ENCODE results near the gene DAP. TPM values are rescaled to one million over a fixed set of nuclear protein-coding genes. Genes with fewer than 3 reads are reported as not detected.
A peak's percentile ranks its signal among the peaks of the same experiment; 100 is the strongest.

DAP gene
- polyA plus RNA-seq, 3 donors from 2014 or later = 43.1 to 87.1 (median 53.9) TPM

DNA sequence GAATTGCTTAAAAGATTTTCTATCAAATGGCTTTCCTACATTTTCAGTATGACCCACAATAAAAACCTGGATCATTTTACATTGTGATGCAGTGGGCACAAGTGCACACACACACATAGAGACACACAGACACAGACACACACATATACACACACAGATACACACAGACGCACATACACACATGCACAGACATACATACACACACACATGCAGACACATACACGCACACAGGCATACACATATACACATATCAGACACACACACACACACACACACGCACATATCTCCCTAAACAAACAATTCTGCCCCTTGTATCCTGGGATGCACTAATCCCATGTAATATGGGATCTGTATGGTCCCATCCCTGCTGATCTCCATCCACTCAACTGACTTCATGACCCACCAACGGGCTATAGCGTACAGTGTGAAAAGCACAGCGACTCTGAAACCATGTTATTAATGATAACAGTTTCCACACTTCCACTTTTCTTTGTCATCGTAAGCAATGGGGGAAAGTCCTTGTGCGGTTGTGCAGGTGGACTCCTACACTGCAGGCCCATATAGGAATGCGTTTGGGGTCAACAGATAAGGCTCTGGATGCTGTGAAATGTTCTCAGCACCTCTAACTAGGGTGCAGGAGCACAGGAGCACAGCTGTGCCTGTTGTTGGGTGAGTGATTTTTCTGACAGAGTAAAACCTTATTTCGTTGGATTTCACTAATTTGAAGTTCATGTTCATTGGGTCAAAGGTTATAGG lies 52.7 kb downstream of the DAP start:
- peaks cover 4 to 10% (median 7%) of the 10 kb centered on the region in 3 donors for H3K36me3 Mint-ChIP-seq
- no peaks in the 10 kb centered on the region for H3K9me3 Mint-ChIP-seq
- no peak for DNase-seq
- peaks cover 62 to 72% of the 10 kb centered on the region in 2 donors for H3K4me1 Mint-ChIP-seq
- H3K27me3 Mint-ChIP-seq (ENCODE audit: low read depth in 3 of 3) = peaks cover 0 to 2% (median 0%) of the 10 kb centered on the region in 3 donors
- peak overlapping the region in 1 of 6 donors; percentile 35 for H3K27ac Mint-ChIP-seq
- no peak overlapping the region for H3K4me3 Mint-ChIP-seq

DNA sequence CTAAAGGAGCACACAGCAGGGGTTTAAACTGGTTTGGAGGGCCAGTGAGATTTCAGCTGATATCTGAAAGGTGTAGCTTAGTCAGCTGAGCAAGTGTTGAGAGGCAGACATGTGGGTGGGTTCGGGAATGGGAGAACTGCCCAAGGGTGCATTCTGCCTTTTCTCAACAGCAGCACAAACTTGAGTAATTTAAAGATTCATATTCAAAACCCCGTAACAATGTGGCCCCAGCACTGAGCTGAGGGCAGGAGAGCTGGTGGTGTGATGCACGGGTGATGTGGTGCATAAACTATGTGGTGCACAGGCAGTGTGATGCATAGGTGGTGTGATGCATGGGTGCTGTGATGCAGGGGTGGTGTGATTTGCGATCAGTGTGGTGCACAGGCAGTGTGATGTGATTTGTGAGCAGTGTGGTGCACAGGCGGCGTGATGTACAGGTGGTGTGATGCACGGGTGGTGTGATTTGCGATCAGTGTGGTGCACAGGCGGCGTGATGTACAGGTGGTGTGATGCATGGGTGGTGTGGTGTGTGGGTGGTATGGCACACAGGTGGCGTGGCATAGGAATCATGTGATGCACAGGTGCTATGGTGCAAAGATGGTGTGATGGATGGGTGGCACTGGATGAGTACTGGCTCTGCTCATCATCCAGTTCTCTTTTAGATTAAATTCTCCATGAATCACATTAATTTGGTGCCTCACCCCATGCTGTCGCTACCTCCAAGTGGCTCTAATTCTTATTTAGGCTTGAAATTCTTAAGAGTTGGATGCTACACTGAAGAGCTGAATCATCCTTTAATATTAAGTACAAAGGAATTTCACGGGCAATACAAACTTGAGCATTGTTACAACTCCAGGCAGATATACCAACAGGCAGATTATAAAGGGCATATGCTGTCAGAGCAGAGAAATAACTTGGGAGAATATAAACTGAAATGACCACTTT lies 53.6 kb downstream of the DAP start:
- H3K4me3 Mint-ChIP-seq = no peak overlapping the region
- peaks cover 0 to 2% (median 0%) of the 10 kb centered on the region in 3 donors for H3K27me3 Mint-ChIP-seq (ENCODE audit: low read depth in 3 of 3)
- H3K36me3 Mint-ChIP-seq = peaks cover 0 to 10% (median 3%) of the 10 kb centered on the region in 3 donors
- DNase-seq = no peak
- H3K27ac Mint-ChIP-seq = peak overlapping the region in 2 of 6 donors; percentile 41 to 73
- H3K4me1 Mint-ChIP-seq = peaks cover 56 to 64% of the 10 kb centered on the region in 2 donors
- H3K9me3 Mint-ChIP-seq = no peaks in the 10 kb centered on the region

DNA sequence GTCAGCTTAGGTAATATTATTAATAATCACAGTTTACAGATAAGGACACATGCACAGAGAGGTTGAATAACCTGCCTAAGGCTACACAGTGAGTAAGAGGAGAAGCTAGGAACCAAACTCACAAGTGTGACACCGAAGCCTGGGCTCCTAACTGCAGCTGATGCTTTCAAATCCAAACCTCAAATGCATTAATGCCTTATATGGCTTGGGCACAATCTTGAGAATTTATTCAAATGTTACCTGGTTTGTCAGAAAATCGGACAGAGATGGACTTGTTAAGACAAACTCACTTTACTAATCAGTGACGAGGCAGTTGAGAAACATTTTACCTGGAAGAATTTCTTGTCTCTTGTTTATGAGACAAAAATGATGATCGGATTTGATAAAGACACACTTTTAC lies 54.7 kb downstream of the DAP start:
- H3K27me3 Mint-ChIP-seq (ENCODE audit: low read depth in 3 of 3) = peaks cover 0 to 2% (median 0%) of the 10 kb centered on the region in 3 donors
- H3K4me1 Mint-ChIP-seq = peaks cover 45 to 53% of the 10 kb centered on the region in 2 donors
- H3K36me3 Mint-ChIP-seq = peaks cover 0 to 4% (median 3%) of the 10 kb centered on the region in 3 donors
- peak overlapping the region in 1 of 6 donors; percentile 71 for H3K27ac Mint-ChIP-seq
- DNase-seq = no peak
- no peak overlapping the region for H3K4me3 Mint-ChIP-seq
- H3K9me3 Mint-ChIP-seq = no peaks in the 10 kb centered on the region

DNA sequence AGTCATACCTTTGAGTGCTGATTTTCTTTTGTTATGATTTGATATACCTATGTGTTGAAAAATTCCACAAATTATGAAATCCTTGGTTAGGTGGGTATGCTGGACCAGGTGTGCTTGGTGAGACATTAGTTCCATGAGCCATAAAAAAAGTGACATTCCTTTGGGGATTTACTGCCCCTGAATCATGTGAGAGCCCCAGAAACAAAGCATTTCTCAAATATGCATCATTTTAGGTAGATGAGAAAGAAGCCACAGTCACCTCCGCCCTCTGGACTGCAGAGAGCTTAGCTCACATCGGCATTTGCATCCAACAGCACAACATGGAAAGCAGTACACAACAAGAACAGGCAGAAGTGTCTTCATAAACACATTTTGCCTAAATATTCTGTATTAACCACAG lies 55.3 kb downstream of the DAP start:
- Mint-ChIP-seq H3K36me3 (peaks cover 0 to 4% (median 3%) of the 10 kb centered on the region in 3 donors), H3K9me3 (no peaks in the 10 kb centered on the region), H3K4me1 (peaks cover 39 to 47% of the 10 kb centered on the region in 2 donors), H3K27me3 (ENCODE audit: low read depth in 3 of 3) (peaks cover 0 to 2% (median 0%) of the 10 kb centered on the region in 3 donors), H3K4me3 (no peak overlapping the region), H3K27ac (peak overlapping the region in 5 of 6 donors; percentile 63 to 86 (median 78))
- DNase-seq = no peak

DNA sequence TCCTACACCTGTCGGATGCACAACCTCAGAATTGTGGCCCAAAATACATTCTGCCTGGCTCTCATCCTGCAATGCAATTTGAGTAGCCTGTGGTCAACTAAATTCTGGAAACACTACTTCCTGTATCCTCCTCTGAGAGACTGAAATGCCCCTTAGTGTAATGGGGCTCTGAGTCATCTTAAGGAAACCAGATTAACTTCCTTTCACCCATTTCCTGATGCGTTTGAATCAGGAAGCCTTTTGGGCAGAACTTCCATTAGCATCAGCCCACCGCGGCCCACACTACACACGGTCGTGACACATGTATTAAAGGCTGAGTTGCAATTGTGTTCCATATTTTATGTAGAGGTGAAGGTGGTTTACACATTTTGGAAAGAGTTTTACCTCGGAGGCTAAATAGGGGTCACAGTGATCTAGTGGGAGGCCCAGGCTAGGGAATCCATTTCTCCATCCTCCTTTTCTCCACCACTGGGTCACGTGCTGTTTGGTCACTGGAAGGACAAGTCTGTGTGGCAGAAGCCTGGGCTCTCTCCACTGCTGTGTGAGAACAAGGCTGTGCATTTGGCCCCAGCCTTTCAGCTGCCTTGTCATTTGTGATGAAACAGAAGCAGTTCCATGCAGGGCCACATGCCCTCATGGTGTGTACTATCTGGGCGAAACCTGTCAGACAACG lies 55.9 kb downstream of the DAP start:
- Mint-ChIP-seq H3K36me3 (peaks cover 0 to 5% (median 3%) of the 10 kb centered on the region in 3 donors), H3K4me3 (peak overlapping the region in 4 of 5 donors; percentile 31 to 60 (median 53)), H3K27ac (peak overlapping the region; percentile 41 to 86 (median 74)), H3K4me1 (peaks cover 33 to 42% of the 10 kb centered on the region in 2 donors), H3K9me3 (no peaks in the 10 kb centered on the region), H3K27me3 (ENCODE audit: low read depth in 3 of 3) (peaks cover 0 to 2% (median 0%) of the 10 kb centered on the region in 3 donors)
- DNase-seq = no peak

DNA sequence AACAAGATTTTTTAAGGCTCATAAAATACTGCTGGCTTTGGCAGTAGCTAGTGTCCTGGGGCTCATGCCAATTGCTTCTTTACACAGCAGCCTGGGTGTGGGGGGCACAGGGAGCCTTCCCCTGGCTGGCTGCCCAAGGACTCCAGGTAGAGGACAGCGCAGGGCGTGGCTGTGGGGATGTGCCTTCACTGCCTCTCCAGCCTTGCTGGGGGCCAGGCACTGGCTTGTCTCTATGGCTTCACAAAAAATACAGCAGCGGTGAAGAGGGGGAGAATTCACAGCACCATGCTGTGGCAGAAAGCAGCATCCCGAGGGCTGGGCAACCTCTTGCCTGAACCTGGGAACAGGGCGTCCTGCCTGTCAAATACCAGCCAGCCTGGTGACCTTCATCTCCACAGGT lies 57.4 kb downstream of the DAP start:
- Mint-ChIP-seq H3K27ac (peak overlapping the region in 1 of 6 donors; percentile 20), H3K9me3 (no peaks in the 10 kb centered on the region), H3K4me1 (peaks cover 30 to 42% of the 10 kb centered on the region in 2 donors), H3K4me3 (no peak overlapping the region), H3K27me3 (ENCODE audit: low read depth in 3 of 3) (peaks cover 0 to 2% (median 0%) of the 10 kb centered on the region in 3 donors), H3K36me3 (peaks cover 0 to 8% (median 3%) of the 10 kb centered on the region in 3 donors)
- no peak for DNase-seq

DNA sequence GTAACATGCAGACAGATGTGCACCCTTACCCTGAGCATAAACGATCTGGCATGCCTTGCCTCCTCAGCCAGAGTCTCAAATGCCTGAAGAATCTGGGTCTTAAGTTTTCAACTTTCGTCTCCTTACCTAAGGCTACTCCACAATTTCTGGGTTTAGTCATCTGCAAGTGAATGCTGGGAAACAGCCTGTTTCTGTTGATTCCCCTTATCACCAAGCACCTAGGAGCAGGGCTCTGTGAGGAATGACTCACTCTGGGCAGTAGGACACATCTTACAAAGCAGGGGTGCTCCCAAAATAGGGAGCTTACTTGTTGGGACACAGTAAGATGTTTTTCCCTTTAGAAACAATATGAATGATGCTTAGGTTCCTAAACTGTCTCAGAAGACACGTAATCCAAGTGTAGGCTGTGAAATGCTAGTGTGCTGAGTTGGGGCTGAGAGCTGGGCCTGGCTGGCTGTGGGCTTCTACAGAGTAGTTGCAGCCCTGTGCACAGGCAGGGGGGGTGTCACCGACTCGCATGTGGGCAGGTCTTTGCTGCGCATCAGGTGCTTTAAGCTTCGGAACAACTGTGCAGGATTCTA lies 58.0 kb downstream of the DAP start:
- H3K27me3 Mint-ChIP-seq (ENCODE audit: low read depth in 3 of 3) = peaks cover 0 to 2% (median 0%) of the 10 kb centered on the region in 3 donors
- H3K27ac Mint-ChIP-seq = peak overlapping the region in 1 of 6 donors; percentile 20
- peaks cover 28 to 42% of the 10 kb centered on the region in 2 donors for H3K4me1 Mint-ChIP-seq
- peaks cover 0 to 8% (median 3%) of the 10 kb centered on the region in 3 donors for H3K36me3 Mint-ChIP-seq
- H3K4me3 Mint-ChIP-seq = no peak overlapping the region
- no peaks in the 10 kb centered on the region for H3K9me3 Mint-ChIP-seq
- DNase-seq = no peak

DNA sequence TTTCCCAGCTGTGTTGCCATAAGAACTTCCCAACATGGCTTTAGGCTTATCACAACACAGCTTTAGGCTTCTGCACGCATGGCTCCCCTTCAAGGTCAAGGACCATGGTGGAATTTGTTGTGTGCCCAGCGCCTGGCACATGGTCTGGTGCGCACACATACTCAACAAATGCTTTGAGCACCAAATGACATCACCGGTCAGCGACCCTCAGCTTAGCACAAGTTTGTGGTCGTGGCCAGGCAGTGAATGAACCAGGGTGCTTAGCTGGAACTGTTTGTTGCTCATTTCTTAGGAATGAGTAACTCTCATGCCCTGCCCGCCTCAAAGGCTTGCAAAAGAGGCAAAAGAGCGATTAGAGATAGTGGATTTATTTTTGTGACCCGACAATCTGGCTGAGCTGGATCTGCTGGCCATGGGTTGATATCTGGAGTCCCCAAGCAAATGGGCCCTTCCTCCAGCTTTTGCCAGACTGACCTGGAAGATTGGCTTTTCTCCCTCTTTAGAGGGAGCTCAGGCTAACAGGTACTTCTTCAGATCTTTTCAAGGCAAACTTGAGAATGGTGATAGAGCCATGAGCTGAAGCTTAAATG lies 58.9 kb downstream of the DAP start:
- no peaks in the 10 kb centered on the region for H3K9me3 Mint-ChIP-seq
- H3K36me3 Mint-ChIP-seq = peaks cover 0 to 4% (median 0%) of the 10 kb centered on the region in 3 donors
- H3K27me3 Mint-ChIP-seq (ENCODE audit: low read depth in 3 of 3) = peaks cover 0 to 3% (median 0%) of the 10 kb centered on the region in 3 donors
- H3K4me1 Mint-ChIP-seq = peaks cover 25 to 39% of the 10 kb centered on the region in 2 donors
- DNase-seq = no peak
- H3K27ac Mint-ChIP-seq = no peak overlapping the region
- no peak overlapping the region for H3K4me3 Mint-ChIP-seq

DNA sequence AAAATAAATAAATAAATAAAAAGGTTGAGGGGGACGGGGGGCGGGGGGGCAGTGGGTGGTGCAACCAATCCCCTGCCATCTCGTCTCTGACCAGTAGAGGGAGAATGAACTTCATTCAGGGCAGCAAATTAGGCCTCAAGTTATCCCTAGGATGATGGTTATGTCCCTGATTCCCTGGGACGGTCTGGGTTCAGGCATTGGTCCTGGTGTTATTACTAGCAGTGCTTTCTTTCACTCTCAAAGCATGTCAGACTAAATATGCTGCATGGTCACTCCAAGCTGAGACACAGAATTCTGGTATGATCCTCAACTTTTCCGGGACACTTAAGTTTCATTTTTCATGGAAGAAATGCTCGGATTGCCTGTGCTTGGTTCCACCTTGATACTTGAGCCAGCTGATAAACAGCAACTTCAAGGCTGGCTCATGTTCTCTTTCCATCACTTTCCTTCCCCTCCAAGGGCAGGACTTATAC lies 59.4 kb downstream of the DAP start:
- Mint-ChIP-seq H3K9me3 (no peaks in the 10 kb centered on the region), H3K4me3 (no peak overlapping the region), H3K27me3 (ENCODE audit: low read depth in 3 of 3) (peaks cover 0 to 3% (median 0%) of the 10 kb centered on the region in 3 donors), H3K4me1 (peaks cover 28 to 36% of the 10 kb centered on the region in 2 donors), H3K36me3 (peaks cover 0 to 4% (median 0%) of the 10 kb centered on the region in 3 donors), H3K27ac (no peak overlapping the region)
- peak in 2 of 3 donors; percentile 24 for DNase-seq

DNA sequence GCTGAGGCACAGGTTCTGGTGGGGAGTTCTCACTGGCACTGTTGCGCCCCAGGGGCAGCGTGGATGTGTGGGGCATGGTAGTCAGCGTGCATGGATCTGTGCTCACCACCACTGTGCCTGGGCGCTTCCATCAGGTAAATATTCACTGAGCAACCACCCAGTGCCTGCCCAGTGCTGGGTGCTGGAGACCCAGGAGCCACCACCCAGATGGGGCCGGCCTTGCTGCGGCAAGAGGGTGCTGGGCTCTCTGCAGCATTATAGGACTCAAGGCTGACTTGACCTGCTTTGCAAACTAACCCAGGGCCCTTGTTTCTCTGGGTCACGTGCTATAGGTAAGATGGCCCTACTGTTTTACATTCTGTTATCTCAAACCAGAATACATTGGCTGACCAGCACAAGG lies 60.5 kb downstream of the DAP start:
- H3K4me3 Mint-ChIP-seq = no peak overlapping the region

DNA sequence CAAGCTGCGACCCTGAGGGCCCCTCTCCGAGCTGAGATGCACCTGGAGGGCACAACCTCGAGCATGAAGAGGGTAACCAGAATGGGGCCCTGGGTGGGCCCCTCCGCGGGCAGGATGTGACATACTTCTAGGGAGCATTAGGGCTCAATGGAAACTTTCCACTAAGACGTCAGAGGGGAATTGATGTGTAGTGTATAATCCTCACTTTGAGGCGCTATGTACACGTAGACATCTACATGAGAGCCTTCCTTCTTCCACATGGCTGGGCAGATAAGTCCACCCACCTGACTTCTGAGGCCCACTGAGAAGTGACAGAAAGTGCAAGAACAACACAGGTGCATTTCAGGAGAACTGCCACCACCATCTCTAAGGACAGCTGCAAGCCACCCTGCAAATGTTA lies 61.0 kb downstream of the DAP start:
- Mint-ChIP-seq H3K36me3 (peaks cover 0 to 4% (median 0%) of the 10 kb centered on the region in 3 donors), H3K4me3 (no peak overlapping the region), H3K9me3 (no peaks in the 10 kb centered on the region), H3K4me1 (peaks cover 33 to 36% of the 10 kb centered on the region in 2 donors), H3K27me3 (ENCODE audit: low read depth in 3 of 3) (peaks cover 0 to 3% (median 0%) of the 10 kb centered on the region in 3 donors), H3K27ac (no peak overlapping the region)
- no peak for DNase-seq

More for the DNA sequence above, 60.5 kb downstream of the DAP start:
- DNase-seq = no peak
- peaks cover 0 to 4% (median 0%) of the 10 kb centered on the region in 3 donors for H3K36me3 Mint-ChIP-seq
- H3K4me1 Mint-ChIP-seq = peaks cover 33 to 36% of the 10 kb centered on the region in 2 donors
- H3K27ac Mint-ChIP-seq = no peak overlapping the region
- peaks cover 0 to 3% (median 0%) of the 10 kb centered on the region in 3 donors for H3K27me3 Mint-ChIP-seq (ENCODE audit: low read depth in 3 of 3)
- no peaks in the 10 kb centered on the region for H3K9me3 Mint-ChIP-seq

DNA sequence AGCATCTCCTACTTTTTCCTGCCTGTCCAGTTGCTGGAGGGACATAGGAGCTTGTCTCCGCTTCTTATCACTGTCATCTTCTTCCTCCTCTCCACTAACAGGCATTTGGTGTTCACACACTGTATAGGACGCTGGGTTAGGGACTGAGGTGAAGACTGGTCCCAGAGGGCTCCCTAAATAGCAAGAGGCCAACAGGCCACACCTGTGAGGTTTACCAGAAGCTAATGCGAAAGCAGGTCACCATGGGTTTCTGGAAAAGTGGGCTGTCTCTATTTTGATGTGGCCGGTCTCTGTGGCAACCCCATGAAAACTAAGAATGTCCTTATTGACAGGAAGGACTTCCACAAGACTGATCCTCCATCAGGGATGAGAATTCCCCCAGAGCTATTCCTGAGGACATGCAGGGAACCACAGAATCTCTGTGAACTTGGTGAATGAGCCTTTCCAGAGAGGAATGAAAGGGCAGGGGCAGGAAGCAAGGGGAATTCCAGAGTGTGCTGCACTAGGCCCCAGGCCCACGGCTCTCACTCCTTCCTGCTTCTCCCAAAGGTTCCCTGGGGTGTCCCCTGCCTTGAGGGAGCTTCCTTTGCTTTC lies 61.7 kb downstream of the DAP start:
- Mint-ChIP-seq H3K4me3 (no peak overlapping the region), H3K9me3 (no peaks in the 10 kb centered on the region), H3K27ac (peak overlapping the region in 1 of 6 donors; percentile 67), H3K27me3 (ENCODE audit: low read depth in 3 of 3) (peaks cover 0 to 3% (median 0%) of the 10 kb centered on the region in 3 donors), H3K36me3 (peaks cover 0 to 4% (median 0%) of the 10 kb centered on the region in 3 donors), H3K4me1 (peaks cover 32 to 33% of the 10 kb centered on the region in 2 donors)
- no peak for DNase-seq
